HG03066 (cell line): ENCODE measurements around the gene CEACAM5.
"Not testable (repeated sequence)": the region's sequence is repeated elsewhere in the genome, so short reads cannot be mapped to it uniquely, and the experiment has no call there.

ENCODE experiments used
- ATAC-seq: cut with Tn5 transposase; IDR thresholded peaks from one replicate; pipeline ENCODE4 v1.9.1; 2021; ENCODE audit warnings: low read depth; ENCODE audit not compliant: unreplicated experiment

CEACAM5 gene

DNA sequence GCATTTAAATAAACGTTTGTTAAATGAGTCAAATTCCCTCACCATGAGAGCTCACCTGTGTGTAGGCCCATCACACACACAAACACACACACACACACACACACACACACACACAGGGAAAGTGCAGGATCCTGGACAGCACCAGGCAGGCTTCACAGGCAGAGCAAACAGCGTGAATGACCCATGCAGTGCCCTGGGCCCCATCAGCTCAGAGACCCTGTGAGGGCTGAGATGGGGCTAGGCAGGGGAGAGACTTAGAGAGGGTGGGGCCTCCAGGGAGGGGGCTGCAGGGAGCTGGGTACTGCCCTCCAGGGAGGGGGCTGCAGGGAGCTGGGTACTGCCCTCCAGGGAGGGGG is 8.5 kb upstream of the CEACAM5 start:
- no peak for ATAC-seq

- ATAC-seq: no peak
Measured at GRCh38 chr19:41700381-41701195, 7.8 kb upstream of the CEACAM5 start.

DNA sequence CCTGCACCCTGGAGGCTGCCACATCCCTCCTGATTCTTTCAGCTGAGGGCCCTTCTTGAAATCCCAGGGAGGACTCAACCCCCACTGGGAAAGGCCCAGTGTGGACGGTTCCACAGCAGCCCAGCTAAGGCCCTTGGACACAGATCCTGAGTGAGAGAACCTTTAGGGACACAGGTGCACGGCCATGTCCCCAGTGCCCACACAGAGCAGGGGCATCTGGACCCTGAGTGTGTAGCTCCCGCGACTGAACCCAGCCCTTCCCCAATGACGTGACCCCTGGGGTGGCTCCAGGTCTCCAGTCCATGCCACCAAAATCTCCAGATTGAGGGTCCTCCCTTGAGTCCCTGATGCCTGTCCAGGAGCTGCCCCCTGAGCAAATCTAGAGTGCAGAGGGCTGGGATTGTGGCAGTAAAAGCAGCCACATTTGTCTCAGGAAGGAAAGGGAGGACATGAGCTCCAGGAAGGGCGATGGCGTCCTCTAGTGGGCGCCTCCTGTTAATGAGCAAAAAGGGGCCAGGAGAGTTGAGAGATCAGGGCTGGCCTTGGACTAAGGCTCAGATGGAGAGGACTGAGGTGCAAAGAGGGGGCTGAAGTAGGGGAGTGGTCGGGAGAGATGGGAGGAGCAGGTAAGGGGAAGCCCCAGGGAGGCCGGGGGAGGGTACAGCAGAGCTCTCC is 6.9 kb upstream of the CEACAM5 start:
- no peak for ATAC-seq

- ATAC-seq: no peak
Measured at GRCh38 chr19:41702171-41702651, 6.2 kb upstream of the CEACAM5 start.

- no peak for ATAC-seq
Measured at GRCh38 chr19:41703602-41704293, 4.7 kb upstream of the CEACAM5 start.

- ATAC-seq: no peak
Measured at GRCh38 chr19:41705393-41706174, 2.8 kb upstream of the CEACAM5 start.

- no peak for ATAC-seq
Measured at GRCh38 chr19:41706741-41707501, 1.5 kb upstream of the CEACAM5 start.

GRCh38 chr19:41707502-41707812 is 969 bp upstream of the CEACAM5 start:
- no peak for ATAC-seq

- ATAC-seq: no peak
Measured at GRCh38 chr19:41707871-41708371, 505 bp upstream of the CEACAM5 start.

- not testable (repeated sequence) for ATAC-seq
Measured at GRCh38 chr19:41709516-41709915, 1.1 kb downstream of the CEACAM5 start.

GRCh38 chr19:41709951-41710645 is 1.7 kb downstream of the CEACAM5 start:
- ATAC-seq: no peak

DNA sequence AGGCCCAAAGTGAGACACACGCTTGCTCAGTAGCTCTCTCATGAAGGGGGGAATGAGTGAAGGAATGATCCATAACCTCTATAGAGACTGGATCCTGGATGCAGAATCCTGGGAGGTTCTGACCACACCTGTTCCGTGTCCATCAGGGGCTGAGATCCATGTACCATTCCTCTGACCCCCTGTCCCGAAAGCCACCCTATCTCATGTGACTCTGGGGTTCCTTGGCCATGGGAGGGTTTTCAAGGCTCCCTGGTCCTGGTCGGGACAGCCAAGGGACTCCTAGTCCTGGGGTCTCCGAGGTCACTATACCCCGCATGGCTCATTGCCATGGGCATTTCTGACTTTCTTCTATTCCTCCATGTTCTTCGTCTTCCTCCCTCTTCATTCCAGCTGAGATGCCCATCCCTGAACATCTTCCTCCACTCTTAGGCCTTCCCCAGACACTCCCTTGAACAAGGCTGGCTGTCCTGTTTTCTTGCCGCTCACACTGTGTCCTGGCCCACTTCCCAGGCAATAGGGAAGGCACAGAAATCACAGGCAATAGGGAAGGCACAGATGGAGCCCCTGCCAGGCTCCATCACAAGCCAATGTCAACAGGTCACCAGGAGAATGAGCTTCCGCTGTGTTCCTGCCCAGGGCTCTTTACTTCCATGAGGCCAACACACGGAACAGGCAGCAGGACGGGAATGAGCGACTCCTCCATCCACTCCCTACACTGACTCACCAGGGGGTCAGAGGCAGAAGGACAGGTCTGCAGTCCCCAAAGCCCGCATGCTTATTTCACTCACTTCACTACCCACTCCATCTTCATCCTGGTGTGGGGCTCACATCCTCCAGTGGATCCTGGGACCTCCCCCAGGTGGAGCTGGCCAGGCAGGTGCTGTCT is 3.2 kb downstream of the CEACAM5 start:
- no peak for ATAC-seq

GRCh38 chr19:41714598-41714997 is 6.2 kb downstream of the CEACAM5 start:
- ATAC-seq: no peak

DNA sequence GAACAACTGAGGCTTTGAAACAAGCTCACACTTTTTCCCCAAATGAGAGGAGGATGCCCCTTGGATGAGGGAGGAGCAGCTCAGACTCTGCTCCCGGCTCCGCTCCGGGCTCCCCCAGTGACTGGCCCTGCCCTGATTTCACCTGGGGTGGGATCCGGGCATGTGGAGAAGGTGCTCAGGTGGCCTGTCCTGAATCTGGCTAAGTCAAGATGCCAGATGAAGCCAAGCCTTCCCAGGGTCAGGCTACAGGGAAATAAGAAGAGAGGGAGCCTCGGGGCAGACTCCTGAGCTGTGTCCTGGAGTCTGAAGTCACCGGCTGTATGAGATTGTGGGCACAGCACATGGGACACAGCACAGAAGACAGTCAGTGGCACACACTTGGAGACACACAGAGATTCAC is 10.3 kb downstream of the CEACAM5 start:
- no peak for ATAC-seq

DNA sequence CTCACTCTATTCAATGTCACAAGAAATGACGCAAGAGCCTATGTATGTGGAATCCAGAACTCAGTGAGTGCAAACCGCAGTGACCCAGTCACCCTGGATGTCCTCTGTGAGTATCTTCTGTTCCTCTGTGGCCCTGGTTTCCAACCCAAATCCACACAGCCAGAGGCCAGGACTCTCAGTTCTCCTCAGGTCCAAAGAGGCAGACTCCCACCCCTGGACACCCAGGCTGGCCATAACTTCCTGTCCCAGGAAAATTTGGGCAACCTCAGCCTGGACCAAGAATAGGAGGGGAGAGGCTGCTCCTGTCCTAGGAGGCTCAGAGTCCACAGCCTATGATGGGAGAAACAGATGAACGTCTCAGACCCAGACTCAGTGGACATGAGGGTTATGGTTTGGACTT is 11.7 kb downstream of the CEACAM5 start:
- ATAC-seq: no peak

- ATAC-seq: no peak
Measured at GRCh38 chr19:41726493-41726892, 18.1 kb downstream of the CEACAM5 start.

DNA sequence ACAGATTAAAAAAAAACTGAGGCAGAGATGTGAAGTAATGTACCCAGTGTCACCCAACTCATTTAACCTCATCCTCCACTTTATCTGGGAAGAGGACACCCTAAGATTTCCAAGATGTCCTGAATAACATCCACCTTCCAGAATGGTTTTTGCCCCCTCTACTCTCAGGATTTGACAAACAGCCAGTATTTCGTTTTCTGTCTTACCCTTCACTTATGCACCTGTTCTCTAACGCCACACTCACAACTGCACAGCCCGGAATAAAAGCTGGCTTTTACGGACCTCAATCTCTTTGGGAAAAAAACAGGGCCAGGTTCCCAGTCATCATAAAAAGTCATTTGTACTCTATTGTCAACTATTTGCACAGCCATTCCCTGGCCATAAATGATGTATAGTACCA is 25.7 kb downstream of the CEACAM5 start:
- ATAC-seq: no peak

GRCh38 chr19:41734585-41734984 is 26.2 kb downstream of the CEACAM5 start:
- ATAC-seq: no peak
